GOT3 (cell line): ENCODE measurements around the gene PIP5K1B.

Experiments
- DNase-seq: peaks from one replicate; lab custom pipeline; 2025; ENCODE audit warnings: mixed read lengths; lab: John Stamatoyannopoulos, UW

The PIP5K1B gene

DNA sequence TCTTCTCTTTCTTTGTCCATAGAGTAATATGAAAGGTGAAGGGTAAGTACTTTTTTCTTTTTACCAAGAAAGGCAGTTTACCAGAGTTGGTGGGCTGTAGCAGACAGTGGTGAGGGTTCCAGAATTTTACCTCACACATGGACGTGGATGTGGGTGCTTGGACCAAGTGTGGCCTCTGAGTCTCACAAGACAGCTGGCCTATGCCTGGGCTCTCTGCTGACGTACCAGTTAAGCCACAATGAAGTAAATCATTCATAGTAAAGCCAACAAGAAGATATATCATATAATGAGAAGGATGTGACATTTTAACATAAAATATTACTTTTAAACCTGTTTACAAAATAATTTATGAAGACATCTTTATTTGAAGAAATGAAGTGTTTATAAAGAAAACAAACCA is 202.9 kb downstream of the PIP5K1B start:
- DNase-seq: no peak

DNA sequence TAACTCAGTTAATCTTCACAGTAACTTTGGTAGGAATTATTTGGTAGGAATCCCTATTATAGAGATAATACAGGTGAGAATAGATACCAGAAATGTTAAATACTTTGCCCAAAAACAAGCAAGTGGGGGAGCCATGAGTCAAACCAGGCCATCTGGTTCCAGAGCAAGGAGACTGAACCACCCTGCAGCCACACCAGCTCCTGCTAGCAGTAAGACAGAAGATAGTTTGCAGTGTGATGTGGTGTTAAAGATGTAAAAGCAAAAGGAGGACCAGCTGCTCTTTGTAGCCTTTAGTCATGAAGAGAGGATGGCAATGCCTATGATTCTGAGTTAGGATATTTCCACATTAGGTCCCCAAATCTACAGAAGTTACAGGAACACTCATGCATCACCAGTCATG is 207.5 kb downstream of the PIP5K1B start:
- no peak for DNase-seq

DNA sequence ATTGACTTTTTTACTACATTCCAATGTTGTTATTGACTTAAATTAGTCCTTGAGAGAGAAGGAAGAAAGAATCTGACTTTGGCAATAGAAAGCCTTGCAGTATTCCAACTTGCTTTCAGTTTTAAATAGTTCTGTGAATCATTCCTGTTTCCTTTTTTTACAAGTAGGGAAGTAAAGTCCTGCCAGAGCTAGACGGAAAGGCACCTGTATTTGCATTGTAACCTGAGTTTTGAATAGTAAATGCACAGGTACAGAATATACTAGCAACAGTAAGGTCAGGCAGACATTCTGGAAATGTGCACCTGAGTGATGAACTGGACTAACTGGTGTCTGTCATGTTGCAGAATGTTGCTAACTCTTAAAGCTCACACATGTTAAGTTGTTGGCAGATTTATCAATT is 208.0 kb downstream of the PIP5K1B start:
- DNase-seq: no peak

DNA sequence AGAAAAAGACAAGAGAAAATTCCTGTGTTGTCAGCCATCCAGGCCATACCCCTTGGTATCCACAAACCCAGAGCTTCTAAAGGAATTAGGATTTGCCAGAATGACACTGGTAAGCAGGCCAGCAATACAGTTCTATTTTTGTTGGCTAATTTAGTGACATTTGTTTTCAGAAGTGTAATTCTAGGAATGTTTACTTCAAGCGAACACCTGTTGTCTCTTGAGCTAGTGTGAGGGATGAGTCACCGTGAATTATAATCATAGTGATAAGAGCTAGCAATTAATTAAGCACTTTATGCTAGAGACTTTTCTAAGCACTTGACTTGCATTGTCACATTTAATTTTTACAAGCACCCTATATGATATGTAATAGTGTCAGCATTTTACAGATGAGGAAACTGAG is 209.7 kb downstream of the PIP5K1B start:
- DNase-seq: no peak

DNA sequence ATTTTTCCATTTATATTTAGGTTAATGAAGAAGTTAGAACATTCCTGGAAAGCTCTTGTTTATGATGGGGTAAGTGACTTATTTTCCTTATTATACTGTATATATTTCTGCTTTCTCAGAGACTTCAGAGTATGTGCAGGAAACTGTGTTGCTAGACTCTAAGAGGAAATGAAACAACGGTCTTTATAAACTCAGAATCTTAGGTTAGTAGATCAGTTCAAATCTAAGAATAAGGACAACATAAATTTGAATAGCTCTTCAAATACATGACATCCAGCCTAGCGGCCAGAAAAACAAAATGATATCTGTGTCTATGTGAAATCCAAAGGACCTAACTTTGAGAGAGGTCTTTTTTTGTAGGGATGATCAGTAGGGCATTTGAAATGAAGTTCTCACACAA is 214.6 kb downstream of the PIP5K1B start:
- no peak for DNase-seq

DNA sequence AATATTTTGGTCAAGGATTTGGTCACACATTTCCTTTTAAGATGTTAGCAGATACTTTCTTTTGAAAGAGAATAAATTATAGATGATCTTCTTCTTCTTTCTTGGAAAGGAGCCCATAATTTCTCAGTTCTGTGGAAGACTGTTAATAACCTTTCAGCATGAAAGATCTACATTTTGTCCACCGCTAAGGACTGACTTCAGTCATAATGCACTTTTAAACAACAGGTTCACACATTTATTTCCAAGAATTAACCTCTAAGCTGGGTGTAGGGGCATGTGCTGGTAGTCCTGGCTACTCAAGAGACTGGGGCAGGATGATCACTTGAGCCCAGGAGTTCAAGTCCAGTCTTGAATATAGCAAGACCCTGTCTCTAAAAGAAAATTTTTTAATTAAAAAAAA is 215.9 kb downstream of the PIP5K1B start:
- DNase-seq: no peak

DNA sequence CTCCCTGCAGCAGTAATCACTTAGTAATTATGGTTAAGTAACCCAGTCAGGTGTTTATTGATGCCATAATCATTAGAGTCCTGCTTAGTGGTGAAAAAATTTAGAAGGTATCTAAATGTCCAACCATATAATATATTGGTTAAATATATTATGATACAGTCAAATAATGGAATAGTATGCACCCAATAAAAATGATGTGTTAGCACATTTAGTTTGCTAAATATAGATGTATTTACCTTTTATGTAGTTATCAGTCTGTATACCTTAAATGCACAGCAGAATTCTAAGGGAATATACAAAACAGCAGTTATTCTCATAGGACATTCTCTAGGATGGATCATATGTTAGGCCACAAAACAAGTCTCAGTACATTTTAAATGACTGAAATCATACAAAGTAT is 218.4 kb downstream of the PIP5K1B start:
- no peak for DNase-seq

DNA sequence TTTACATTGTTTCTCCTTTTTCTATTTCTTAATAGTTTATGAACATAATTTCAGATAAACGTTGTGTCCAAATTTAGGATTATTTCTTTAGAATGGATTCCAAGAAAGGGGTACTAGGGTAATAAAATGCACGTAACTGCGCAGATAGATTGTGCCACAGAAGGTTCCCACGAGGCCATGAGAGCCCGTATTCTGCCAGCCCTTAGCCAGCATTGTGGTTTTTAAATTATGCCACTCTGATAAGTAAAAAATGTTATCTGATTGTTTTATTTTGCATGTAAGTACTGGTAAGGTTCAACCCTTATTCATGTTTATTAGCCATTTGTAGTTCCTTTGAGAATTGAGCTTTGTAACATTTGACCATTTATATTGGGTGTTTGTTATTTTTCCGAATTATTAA is 220.1 kb downstream of the PIP5K1B start:
- no peak for DNase-seq

DNA sequence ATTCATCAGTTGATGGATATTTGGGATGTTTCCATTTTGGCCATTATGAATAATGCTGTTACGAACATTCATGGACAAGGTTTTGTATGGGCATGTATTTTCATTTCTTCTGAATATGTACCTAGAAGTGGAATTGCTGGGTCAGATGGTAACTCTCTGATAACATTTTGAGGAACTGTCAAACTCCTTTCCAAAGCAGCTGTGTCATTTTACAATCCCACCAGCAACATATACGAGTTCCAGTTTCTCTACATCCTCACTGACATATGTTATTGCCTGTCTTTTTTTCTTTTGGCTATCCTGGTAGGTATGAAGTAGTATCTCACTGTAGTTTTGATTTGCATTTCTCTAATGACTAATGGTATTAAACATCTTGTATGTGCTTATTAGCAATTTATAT is 222.1 kb downstream of the PIP5K1B start:
- no peak for DNase-seq

DNA sequence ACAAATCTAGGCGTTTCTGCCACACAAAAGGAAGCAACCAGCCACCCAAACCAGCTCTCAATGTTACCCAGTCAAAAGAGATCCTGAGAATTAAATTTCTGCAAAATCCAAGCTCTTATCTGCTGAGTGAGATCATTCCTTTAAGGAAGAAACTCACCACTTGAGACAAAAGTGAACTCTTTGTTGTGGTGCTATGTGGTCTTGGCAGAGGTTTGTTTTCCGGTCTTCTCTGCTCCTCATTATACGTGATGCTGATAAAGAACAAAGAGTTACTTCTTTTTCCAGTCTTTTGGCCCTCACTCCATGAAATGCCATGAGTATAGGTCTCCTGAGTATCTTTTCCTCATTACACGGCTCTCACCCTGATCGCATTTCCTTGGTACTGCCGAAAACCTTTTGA is 226.8 kb downstream of the PIP5K1B start:
- DNase-seq: no peak

DNA sequence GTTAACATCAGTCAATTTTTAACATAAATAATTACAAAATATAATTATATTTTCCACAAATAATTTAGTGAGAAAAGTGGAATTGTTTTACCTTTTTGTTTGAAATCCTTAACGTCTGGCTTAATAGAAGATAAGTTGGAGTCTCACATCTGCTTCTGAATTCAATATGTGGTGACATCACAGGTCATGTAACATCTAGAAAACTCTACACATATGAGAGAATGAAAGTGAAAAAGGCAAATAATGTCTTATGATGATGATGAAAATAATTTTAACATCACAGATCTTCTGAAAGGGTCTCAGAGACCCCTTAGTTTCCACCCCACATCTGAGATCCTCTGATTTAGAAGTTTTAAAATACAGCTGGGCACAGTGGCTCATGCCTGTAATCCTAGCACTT is 227.4 kb downstream of the PIP5K1B start:
- DNase-seq: no peak

DNA sequence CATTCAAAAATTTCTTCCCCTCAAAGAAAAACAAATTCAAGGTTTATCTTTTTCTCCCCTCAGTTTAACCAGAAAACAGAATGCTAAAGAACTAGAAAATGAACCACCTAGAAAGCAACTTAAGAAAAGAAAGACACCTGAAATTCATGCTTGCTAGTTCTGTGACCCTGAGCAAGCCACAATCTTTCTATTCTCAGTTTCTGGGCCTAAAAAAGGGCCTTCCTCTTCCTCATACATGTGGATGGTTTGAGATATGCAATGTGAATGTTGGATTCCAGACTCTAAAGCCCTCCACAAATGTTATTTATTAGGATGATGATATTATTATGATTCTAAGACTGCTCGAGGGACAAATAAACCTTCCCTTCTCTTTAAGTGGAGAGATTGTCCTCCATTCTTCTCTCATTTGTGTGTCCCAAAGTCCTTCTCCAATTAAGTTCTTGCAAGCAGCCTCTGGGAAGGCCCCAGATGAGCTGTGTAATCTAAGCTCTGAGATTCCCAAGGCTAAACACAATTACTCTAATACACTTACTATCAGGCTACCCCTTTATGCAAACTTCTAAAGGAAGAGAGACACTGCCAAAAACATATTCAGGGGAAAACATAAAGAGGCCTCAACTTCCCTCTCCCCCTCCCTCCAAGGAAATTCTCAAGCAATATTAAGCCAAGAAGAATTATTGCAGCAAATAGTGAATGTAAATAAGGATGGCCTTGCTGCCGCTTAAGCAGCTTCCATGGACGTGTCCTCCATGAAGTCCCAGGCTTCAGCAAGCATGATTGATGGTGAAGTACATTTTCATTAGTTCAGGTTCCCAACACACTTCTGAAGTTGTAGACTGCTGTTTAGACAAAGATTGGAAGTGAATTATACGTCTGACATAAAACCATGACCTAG is 228.6 kb downstream of the PIP5K1B start:
- DNase-seq: no peak

DNA sequence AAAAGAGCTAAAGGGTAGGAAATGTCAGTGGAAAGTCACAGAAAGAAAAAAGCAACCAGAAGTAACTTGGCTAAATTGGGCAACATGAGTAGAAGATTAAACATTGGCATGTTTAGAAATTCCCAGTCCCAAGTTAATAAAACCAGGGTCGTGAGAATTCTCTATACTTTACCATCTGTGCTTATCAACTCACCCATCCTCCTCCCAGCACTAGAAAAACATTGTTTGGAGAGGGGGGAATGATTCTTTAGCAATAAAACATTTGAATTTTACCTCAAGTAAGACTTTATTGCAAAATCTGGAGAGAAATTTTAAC is 229.2 kb downstream of the PIP5K1B start:
- no peak for DNase-seq

DNA sequence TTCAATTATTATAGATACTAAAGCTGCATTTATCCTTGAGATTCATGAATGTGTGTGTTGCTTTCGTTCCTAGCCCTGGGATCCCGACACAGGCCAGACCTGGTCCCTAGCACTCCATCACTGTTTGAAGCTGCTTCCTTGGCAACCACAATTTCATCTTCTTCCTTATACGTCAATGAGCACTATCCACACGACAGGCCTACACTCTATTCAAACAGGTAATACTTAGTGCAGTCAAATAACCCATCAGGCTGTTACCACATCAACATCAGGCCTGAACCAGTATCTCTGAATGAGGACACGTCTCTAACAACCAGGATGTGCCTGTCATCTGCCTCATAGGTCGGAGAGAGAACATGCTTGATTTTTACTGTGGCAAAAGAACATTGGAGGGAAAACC is 235.5 kb downstream of the PIP5K1B start:
- no peak for DNase-seq

DNA sequence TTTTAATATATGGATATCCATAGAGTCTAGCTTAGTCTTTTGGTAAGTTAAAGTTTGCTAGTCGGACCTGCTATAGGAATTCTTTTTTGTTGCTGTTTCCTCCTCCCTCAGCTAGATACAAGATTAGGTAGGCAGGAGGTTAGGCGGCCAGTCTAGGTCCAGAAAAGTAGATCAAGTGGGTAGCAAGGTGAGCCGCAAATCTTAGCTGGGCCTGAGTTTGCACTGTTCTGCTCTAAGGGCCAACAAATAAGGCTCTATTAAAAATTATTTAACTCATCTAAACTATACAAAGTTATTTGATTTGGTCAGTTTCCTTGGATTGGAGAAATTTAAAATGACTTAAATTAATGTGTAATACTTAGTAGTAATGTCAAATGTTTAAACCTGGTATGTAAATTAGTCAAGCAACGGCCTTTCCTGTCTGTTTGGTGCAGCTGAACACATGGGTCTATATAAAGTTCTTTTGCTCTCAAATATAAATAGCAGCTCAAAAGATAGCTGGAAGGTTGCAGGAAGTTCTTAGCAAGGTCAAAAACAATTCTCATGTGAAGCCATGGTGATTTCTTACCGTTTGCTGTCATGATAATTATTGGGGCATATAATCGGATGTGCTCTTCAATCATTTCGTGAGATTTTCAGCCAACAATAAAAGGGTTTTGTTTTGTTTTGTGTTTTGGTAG is 236.9 kb downstream of the PIP5K1B start:
- no peak for DNase-seq

DNA sequence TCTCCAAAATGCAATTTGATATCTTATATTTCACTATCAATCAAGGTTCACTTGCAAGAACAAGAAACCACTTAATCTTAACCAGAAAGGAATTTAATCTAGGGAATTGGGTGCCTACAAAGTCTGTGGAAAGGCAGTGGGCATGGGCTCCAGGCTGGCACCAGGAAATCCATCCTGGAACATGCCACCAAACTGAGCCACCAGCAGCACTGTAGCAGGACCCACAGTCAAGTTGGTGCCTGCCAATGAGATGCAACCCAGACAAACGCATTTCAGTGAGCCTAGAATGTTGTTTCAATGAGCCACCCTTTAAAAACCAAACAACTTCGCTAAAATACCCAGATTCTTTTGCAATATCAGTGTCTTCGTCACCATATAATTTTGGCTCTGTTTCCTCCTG is 237.8 kb downstream of the PIP5K1B start:
- DNase-seq: no peak

DNA sequence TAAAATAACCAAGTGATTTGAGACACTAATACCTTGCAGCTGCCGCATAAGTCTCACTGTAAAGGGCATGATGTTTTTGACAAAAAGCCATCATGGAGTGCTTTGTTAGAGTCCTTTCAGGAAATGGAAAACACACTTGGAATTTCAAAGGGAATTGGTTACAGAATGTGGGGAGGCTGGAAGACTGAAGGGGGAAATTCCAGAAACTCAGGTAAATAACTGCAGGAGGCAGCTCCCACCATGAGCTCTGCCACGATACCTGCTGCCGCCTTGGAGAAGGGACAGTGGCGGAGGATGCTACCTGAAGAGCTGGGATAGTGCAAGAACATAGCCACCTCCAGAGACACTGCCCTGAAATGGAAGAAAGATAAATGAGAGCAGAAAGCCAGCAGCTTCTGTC is 242.0 kb downstream of the PIP5K1B start:
- DNase-seq: no peak

DNA sequence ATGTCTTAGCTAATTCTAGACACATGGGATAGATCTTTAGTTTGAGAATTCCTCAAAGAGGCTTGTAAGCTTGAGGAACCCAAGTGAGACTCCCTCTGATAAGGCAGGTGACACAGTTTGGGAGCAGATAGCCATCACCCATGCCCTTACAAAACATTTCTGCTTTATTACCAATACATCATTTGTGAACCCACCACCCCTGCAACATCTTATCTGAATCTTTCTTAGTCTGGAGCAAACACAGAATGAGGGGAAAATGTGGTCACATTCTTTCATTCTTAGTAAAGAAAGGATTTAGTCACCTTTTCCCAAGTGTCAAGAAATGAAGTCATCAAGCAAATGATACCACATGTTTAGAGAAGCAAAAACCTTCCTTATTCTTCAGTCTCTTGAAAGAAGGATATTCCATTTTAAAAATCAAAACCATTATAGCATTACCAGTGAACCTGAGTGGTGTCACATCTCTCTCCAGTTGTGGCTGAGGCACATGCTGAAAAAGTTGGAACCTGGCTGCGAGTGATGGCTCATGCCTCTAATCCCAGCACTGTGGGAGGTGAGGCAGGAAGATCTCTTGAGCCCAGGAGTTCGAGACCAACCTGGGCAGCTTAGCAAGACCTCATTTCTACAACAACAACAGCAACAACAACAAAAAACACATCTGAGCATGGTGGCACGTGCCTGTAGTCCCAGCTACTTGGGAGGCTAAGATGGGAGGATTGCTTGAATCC is 243.0 kb downstream of the PIP5K1B start:
- no peak for DNase-seq

DNA sequence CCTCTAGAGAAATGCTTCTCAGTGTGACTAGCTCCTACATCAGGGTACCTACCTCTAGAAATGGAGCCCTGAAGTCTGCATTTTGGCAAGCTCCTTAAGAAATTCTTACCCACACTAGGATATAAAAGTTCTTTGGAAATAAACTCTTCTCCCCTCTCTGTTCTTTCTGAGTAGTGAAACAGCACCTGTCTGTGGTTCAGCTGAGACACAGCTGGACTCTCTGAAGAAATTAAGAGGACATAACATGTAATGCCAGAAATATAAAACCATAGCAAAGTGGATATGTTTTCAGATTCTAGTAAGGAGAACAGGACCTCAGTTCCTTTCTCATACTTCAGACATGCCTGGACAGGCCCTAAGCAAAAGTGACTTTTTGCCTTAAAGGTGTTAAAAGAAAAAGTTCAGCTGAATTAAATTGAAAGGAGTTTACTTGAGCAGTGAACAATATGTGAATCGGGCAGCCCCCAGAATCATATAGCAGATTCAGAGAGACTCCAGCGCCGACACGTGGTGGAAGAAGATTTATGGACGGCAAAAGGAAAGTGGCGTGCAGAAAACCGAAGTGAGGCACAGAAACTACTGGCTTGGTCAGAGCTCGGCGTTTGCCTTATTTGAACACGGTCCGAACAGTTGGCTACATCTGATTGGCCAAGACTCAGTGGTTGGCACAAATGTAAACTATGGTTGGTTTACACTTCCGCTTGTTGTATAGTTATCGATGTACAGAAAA is 244.4 kb downstream of the PIP5K1B start:
- no peak for DNase-seq

DNA sequence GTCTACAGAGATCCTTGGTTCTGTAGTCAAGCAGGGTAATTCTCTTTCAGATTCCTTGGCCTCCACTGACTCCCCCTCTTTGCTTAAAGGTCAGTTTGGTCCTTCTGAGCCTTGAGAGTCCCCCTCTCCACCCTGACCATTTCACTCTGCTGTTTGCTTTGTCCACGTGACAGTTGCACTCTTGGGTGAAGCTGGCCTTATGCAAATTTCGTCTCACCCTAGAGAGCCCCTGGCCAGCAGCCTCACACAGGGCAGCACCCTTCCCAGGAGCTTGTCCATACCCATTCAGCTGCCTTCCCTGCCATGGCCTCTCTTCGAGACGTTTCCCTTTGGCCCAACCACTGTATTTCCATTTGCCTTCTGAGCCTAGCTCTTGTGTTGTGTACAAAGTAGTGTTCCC is 245.1 kb downstream of the PIP5K1B start:
- no peak for DNase-seq

DNA sequence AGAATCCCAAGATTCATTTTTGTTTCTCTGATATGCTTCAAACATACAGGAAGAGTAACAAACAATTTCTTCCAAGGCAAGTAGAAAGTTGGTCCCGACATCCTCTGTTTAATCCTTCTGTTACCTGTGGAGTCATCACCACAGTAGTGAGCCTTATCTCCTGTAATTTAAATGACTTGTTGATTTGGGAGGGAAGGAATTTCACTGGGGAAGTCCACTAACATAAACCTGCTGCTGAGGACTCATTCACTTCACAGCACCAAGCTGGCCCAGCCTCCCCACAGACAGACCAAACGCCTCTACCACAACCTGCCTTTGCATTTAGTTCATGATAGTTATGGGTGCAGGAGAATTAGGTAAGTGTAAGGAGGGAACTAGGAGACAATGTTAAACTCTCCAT is 245.6 kb downstream of the PIP5K1B start:
- no peak for DNase-seq

DNA sequence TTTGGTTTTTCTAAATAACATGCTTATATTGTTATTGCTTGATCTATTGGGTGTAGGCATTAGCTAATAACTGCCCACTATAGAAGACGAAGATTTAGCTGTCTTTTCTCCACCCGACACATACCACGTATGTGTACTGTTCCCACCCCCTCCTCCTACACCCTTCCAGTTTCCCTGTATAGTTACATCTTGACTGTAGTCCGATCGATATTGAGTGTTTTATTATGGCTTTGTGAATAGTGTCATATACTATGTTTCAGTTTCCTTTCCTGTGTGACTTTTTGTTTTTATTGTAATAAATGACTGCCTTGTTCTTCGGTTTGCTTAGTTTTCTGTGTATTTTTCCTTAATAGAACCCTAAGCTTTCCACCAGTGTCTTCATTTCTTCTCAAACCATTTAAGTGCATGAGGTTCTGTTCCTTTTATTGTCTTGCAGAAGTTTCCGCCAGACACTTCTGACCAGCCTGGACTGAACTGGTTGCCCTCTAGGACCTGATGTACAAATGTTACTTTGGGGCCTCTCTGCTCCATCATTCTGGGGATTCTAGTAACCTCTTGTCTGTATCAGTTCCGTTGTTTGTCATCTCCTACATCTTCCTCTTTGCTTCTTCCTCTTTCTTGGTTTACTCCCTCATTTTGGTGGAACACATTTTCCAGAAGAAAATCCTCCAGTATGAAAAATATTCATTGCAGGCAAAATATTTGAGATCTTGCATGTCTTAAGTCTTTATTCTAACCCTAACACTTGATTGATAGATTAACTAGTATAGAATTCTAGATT is 247.0 kb downstream of the PIP5K1B start:
- DNase-seq: no peak
